ENCODE measurements around the gene NLK.

The NLK gene

GRCh38 chr17:28087743-28088142 lies 45.3 kb downstream of the NLK start:
- Histone ChIP-seq H3K27me3 (ENCODE audit: control insufficient read depth in 3 of 3, insufficient read depth in 3 of 3, low read depth in 1 of 3, low read length in 3 of 3) (no peaks in the 10 kb centered on the region), H3K9me3 (replicated peaks in 1 of 2; ENCODE audit: control insufficient read depth in 2 of 2, insufficient read depth in 1 of 2, low read depth in 1 of 2, low read length in 2 of 2) (peaks cover 0 to 5% of the 10 kb centered on the region in 2 donors), H2AK5ac (ENCODE audit: low read depth, low read length) (no peak overlapping the region), H3K36me3 (replicated peaks in 1 of 2; ENCODE audit: control insufficient read depth in 2 of 2, insufficient read depth in 2 of 2, low read length in 2 of 2) (no peaks in the 10 kb centered on the region), H2BK120ac (ENCODE audit: low read depth, low read length) (no peak overlapping the region), H3K4ac (ENCODE audit: low read length) (no peak overlapping the region), H3K4me3 (ENCODE audit: low read length in 2 of 2) (no peak overlapping the region), H4K8ac (ENCODE audit: low read depth, low read length) (no peak overlapping the region), H3K18ac (ENCODE audit: low read length) (no peak overlapping the region), H2BK5ac (ENCODE audit: low read length) (no peak overlapping the region), H2AFZ (ENCODE audit: low read length) (no peak overlapping the region), H3K23ac (ENCODE audit: low read depth, low read length, poor library complexity) (no peak overlapping the region), H3K9ac (ENCODE audit: low read depth, low read length, poor library complexity) (no peak overlapping the region), H3K14ac (ENCODE audit: low read length) (no peak overlapping the region), H2BK15ac (ENCODE audit: low read length) (no peak overlapping the region), H3K4me1 (ENCODE audit: control insufficient read depth in 2 of 2, insufficient read depth in 1 of 2, low read depth in 1 of 2, low read length in 2 of 2) (peaks cover 0 to 4% of the 10 kb centered on the region in 2 donors), H4K91ac (ENCODE audit: low read depth, low read length, poor library complexity) (no peak overlapping the region), H3K79me1 (ENCODE audit: low read depth, low read length) (no peaks in the 10 kb centered on the region), H2BK12ac (ENCODE audit: low read length) (no peak overlapping the region), H3K4me2 (ENCODE audit: insufficient read depth, low read length, poor library complexity, severe bottlenecking) (no peak overlapping the region), H3K27ac (replicated peaks; ENCODE audit: low read length) (no peak overlapping the region)
- DNase-seq (ENCODE audit: low spot score) = no peak

GRCh38 chr17:28090551-28090950 lies 48.1 kb downstream of the NLK start:
- Histone ChIP-seq H4K91ac (ENCODE audit: low read depth, low read length, poor library complexity) (no peak overlapping the region), H3K14ac (ENCODE audit: low read length) (no peak overlapping the region), H3K36me3 (replicated peaks in 1 of 2; ENCODE audit: control insufficient read depth in 2 of 2, insufficient read depth in 2 of 2, low read length in 2 of 2) (no peaks in the 10 kb centered on the region), H3K18ac (ENCODE audit: low read length) (no peak overlapping the region), H3K4me2 (ENCODE audit: insufficient read depth, low read length, poor library complexity, severe bottlenecking) (no peak overlapping the region), H3K4ac (ENCODE audit: low read length) (no peak overlapping the region), H3K79me1 (ENCODE audit: low read depth, low read length) (no peaks in the 10 kb centered on the region), H3K23ac (ENCODE audit: low read depth, low read length, poor library complexity) (no peak overlapping the region), H2AFZ (ENCODE audit: low read length) (no peak overlapping the region), H3K9me3 (replicated peaks in 1 of 2; ENCODE audit: control insufficient read depth in 2 of 2, insufficient read depth in 1 of 2, low read depth in 1 of 2, low read length in 2 of 2) (peaks cover 0 to 5% of the 10 kb centered on the region in 2 donors), H2BK120ac (ENCODE audit: low read depth, low read length) (no peak overlapping the region), H3K4me3 (ENCODE audit: low read length in 2 of 2) (no peak overlapping the region), H2BK12ac (ENCODE audit: low read length) (no peak overlapping the region), H3K4me1 (ENCODE audit: control insufficient read depth in 2 of 2, insufficient read depth in 1 of 2, low read depth in 1 of 2, low read length in 2 of 2) (peaks cover 0 to 4% of the 10 kb centered on the region in 2 donors), H2BK15ac (ENCODE audit: low read length) (no peak overlapping the region), H3K27ac (replicated peaks; ENCODE audit: low read length) (no peak overlapping the region), H3K9ac (ENCODE audit: low read depth, low read length, poor library complexity) (no peak overlapping the region), H4K8ac (ENCODE audit: low read depth, low read length) (no peak overlapping the region), H2BK5ac (ENCODE audit: low read length) (no peak overlapping the region), H3K27me3 (ENCODE audit: control insufficient read depth in 3 of 3, insufficient read depth in 3 of 3, low read depth in 1 of 3, low read length in 3 of 3) (no peaks in the 10 kb centered on the region), H2AK5ac (ENCODE audit: low read depth, low read length) (no peak overlapping the region)
- WGBS, 2 donors (ENCODE audit: extremely low coverage in 2 of 2, insufficient read length in 2 of 2, insufficient replicate concordance in 1 of 2) = no CpG with 5 or more reads among the region's 4 CpGs
- no peak for DNase-seq (ENCODE audit: low spot score)

DNA sequence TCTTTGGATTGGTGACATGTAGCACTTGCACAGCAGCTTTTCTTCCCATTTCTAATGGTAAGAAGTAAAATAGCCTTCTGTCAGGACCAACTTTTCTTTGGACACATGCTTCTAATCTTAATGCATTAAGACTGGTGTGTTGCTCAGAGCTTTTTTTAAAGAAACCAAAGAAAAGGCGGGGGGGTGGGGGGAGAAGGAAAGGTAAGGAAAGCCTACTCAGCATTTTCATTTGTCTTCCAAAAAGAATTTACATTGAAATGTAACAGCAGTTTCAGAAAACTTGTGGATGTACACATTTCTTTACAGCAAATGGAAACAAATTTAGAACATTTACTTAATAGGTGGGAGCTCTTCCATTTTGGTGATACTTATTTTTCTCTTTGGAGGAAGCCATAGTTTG lies 49.6 kb downstream of the NLK start:
- no peak for DNase-seq (ENCODE audit: low spot score)
- H3K4me1 ChIP-seq (ENCODE audit: control insufficient read depth in 2 of 2, insufficient read depth in 1 of 2, low read depth in 1 of 2, low read length in 2 of 2) = peaks cover 0 to 4% of the 10 kb centered on the region in 2 donors

DNA sequence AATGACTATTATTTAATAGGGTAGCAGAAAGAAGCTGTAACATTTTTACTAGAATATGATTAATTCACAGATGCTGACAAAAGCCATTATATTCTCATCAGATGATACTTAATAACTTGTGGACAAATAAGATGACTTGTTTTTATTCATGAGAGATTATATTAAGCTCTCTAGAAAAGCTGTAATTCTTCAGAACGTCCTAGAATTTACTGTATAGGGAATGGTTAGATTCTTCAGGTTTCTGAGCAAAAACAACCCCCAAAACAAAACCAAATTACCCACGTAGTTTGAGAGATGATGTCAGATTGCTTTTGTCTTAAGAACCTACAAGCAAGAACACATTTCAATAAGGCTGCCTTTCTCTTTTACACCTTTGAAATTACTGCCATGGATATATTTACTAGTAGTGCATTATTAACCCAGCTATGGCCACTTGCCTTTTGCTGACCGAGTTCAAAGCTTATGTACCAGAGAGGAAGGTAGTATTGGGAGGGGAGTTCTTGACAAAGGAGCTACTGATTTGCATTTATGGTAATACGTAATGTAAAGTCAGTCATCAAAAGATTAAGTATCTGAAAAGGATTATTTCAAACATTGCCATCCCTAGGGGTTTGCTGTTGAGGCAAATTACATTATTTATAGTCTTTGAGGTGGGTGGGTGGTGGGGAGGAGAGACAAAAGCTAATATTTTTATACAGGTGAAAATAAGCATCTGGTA lies 51.7 kb downstream of the NLK start:
- Histone ChIP-seq H3K4me1 (ENCODE audit: control insufficient read depth in 2 of 2, insufficient read depth in 1 of 2, low read depth in 1 of 2, low read length in 2 of 2) (peaks cover 0 to 4% of the 10 kb centered on the region in 2 donors), H2AK5ac (ENCODE audit: low read depth, low read length) (no peak overlapping the region), H3K14ac (ENCODE audit: low read length) (no peak overlapping the region), H2BK15ac (ENCODE audit: low read length) (no peak overlapping the region), H3K4me3 (ENCODE audit: low read length in 2 of 2) (no peak overlapping the region), H3K9me3 (replicated peaks in 1 of 2; ENCODE audit: control insufficient read depth in 2 of 2, insufficient read depth in 1 of 2, low read depth in 1 of 2, low read length in 2 of 2) (peaks cover 0 to 1% of the 10 kb centered on the region in 2 donors), H2BK5ac (ENCODE audit: low read length) (no peak overlapping the region), H3K4me2 (ENCODE audit: insufficient read depth, low read length, poor library complexity, severe bottlenecking) (no peak overlapping the region), H3K36me3 (replicated peaks in 1 of 2; ENCODE audit: control insufficient read depth in 2 of 2, insufficient read depth in 2 of 2, low read length in 2 of 2) (no peaks in the 10 kb centered on the region), H2BK12ac (ENCODE audit: low read length) (no peak overlapping the region), H3K4ac (ENCODE audit: low read length) (no peak overlapping the region), H3K9ac (ENCODE audit: low read depth, low read length, poor library complexity) (no peak overlapping the region), H4K91ac (ENCODE audit: low read depth, low read length, poor library complexity) (no peak overlapping the region), H3K27me3 (ENCODE audit: control insufficient read depth in 3 of 3, insufficient read depth in 3 of 3, low read depth in 1 of 3, low read length in 3 of 3) (no peaks in the 10 kb centered on the region), H3K79me1 (ENCODE audit: low read depth, low read length) (no peaks in the 10 kb centered on the region), H3K23ac (ENCODE audit: low read depth, low read length, poor library complexity) (no peak overlapping the region), H3K18ac (ENCODE audit: low read length) (no peak overlapping the region), H2AFZ (ENCODE audit: low read length) (no peak overlapping the region), H2BK120ac (ENCODE audit: low read depth, low read length) (no peak overlapping the region), H4K8ac (ENCODE audit: low read depth, low read length) (no peak overlapping the region), H3K27ac (replicated peaks; ENCODE audit: low read length) (no peak overlapping the region)
- no CpG with 5 or more reads among the region's 4 CpGs for WGBS, 2 donors (ENCODE audit: extremely low coverage in 2 of 2, insufficient read length in 2 of 2, insufficient replicate concordance in 1 of 2)
- DNase-seq (ENCODE audit: low spot score) = no peak

More for the DNA sequence above, 49.6 kb downstream of the NLK start:
- Histone ChIP-seq H4K8ac (ENCODE audit: low read depth, low read length) (no peak overlapping the region), H3K18ac (ENCODE audit: low read length) (no peak overlapping the region), H3K4me2 (ENCODE audit: insufficient read depth, low read length, poor library complexity, severe bottlenecking) (no peak overlapping the region), H2AFZ (ENCODE audit: low read length) (no peak overlapping the region), H3K79me1 (ENCODE audit: low read depth, low read length) (no peaks in the 10 kb centered on the region), H3K14ac (ENCODE audit: low read length) (no peak overlapping the region), H2BK12ac (ENCODE audit: low read length) (no peak overlapping the region), H4K91ac (ENCODE audit: low read depth, low read length, poor library complexity) (no peak overlapping the region), H2AK5ac (ENCODE audit: low read depth, low read length) (no peak overlapping the region), H3K27me3 (ENCODE audit: control insufficient read depth in 3 of 3, insufficient read depth in 3 of 3, low read depth in 1 of 3, low read length in 3 of 3) (no peaks in the 10 kb centered on the region), H2BK120ac (ENCODE audit: low read depth, low read length) (no peak overlapping the region), H3K23ac (ENCODE audit: low read depth, low read length, poor library complexity) (no peak overlapping the region), H3K27ac (replicated peaks; ENCODE audit: low read length) (no peak overlapping the region), H3K9ac (ENCODE audit: low read depth, low read length, poor library complexity) (no peak overlapping the region), H3K4me3 (ENCODE audit: low read length in 2 of 2) (no peak overlapping the region), H2BK15ac (ENCODE audit: low read length) (no peak overlapping the region), H3K4ac (ENCODE audit: low read length) (no peak overlapping the region), H3K9me3 (replicated peaks in 1 of 2; ENCODE audit: control insufficient read depth in 2 of 2, insufficient read depth in 1 of 2, low read depth in 1 of 2, low read length in 2 of 2) (peaks cover 0 to 5% of the 10 kb centered on the region in 2 donors), H2BK5ac (ENCODE audit: low read length) (no peak overlapping the region), H3K36me3 (replicated peaks in 1 of 2; ENCODE audit: control insufficient read depth in 2 of 2, insufficient read depth in 2 of 2, low read length in 2 of 2) (no peaks in the 10 kb centered on the region)
- no CpG with 5 or more reads among the region's 1 CpG for WGBS, 2 donors (ENCODE audit: extremely low coverage in 2 of 2, insufficient read length in 2 of 2, insufficient replicate concordance in 1 of 2)
